Muscle of arm (tissue), 12 donors: Measurements from ENCODE around the gene SRSF5. TPM values are rescaled to one million over a fixed set of nuclear protein-coding genes. Genes with fewer than 3 reads are reported as not detected.

ENCODE experiments used
- DNase-seq: peaks from one replicate; pipeline ENCODE4 v3.0.0-alpha.2; 2013
- polyA plus RNA-seq, 12 donors: library from polyadenylated mRNA; unstranded; fragments of 120-200 nt; gene quantifications; one replicate each; pipeline ENCODE4 v1.2.1, GENCODE V29; 2013; ENCODE audit not compliant: insufficient read length in 12 of 12

SRSF5 gene
- polyA plus RNA-seq, 12 donors = 199 to 641 (median 287) TPM

- DNase-seq = no peak
Observed at GRCh38 chr14:69763761-69764510, 3.0 kb upstream of the SRSF5 start.

DNA sequence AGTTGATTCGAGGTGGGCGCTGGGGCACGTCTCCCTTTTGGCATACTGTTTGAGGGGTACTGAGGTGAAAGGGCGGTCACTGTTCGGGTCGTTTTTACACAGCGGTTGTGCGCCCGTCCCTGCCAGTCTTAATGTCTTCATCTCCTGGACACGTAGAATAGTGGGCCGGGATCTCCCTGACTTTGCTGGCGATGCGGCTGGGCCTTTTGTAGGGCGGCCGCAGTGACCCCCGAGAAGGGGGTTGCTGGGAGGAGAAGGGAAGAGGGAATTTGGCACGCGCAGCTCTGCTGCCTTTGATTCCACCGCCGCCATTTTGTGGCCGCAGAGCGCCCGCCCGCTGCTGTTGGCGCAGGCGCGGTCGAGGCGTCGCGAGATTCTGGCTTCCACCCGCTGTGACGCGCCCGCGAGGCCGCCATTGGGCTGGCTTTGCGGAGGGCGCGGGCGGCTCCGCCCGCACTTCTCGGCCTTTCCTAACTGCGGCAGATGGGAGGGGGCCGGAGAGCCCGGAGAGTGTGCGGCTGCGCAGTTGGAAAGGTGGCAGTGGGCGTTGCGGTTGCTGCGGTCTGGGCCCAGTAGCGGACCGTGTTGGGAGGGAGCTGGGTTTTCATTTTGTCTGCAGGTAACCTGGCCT, 542 bp downstream of the SRSF5 start:
- DNase-seq = peak; percentile 94

- no peak for DNase-seq
Observed at GRCh38 chr14:69768873-69769272, 1.9 kb downstream of the SRSF5 start.

DNA sequence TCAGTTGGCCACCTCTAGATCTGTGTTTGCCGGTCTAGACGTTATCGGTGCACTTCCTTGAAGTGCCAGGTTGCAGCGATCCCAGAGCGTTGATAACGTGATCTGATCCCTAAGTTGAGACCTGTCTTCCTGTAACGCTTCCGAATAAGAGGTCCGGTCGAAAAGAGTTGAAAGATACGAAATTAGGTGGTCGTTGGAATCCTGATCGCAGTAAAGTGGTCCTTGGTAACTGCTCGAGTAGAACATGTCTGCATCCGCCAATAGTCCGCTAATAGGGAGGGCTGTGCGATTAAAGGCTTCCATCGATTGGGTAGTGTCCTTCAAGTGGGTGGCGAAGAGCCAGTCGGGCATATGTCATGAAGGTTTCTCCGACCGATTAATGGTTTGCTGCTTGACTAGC, 2.7 kb downstream of the SRSF5 start:
- DNase-seq = no peak

DNA sequence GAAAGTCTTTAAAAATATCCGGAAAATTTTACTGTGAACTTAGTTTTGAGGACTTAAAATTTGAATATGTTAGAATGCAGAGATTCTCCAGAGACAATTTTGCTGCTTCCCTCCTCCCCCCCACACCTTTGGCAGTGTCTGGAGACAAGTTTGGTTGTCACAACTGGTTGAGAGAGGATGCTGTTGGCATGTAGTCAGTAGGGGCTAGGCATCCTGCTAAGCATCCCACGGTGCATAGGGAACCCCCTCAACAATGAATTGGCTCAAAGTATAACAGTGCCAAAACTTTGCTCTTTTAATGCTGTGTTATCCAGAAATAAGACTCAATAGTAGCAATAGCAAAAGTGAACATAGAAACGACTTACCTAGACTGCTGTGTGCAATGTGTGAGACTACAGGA, 3.6 kb downstream of the SRSF5 start:
- no peak for DNase-seq

DNA sequence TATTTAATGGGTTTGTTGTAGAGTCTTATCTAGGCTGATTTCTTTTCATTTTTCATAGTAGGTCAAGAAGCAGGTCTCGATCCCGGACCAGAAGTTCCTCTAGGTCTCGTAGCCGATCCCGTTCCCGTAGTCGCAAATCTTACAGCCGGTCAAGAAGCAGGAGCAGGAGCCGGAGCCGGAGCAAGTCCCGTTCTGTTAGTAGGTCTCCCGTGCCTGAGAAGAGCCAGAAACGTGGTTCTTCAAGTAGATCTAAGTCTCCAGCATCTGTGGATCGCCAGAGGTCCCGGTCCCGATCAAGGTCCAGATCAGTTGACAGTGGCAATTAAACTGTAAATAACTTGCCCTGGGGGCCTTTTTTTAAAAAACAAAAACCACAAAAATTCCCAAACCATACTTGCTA, 4.2 kb downstream of the SRSF5 start:
- DNase-seq = no peak

GRCh38 chr14:69772082-69773017, 5.4 kb downstream of the SRSF5 start:
- DNase-seq = no peak

DNA sequence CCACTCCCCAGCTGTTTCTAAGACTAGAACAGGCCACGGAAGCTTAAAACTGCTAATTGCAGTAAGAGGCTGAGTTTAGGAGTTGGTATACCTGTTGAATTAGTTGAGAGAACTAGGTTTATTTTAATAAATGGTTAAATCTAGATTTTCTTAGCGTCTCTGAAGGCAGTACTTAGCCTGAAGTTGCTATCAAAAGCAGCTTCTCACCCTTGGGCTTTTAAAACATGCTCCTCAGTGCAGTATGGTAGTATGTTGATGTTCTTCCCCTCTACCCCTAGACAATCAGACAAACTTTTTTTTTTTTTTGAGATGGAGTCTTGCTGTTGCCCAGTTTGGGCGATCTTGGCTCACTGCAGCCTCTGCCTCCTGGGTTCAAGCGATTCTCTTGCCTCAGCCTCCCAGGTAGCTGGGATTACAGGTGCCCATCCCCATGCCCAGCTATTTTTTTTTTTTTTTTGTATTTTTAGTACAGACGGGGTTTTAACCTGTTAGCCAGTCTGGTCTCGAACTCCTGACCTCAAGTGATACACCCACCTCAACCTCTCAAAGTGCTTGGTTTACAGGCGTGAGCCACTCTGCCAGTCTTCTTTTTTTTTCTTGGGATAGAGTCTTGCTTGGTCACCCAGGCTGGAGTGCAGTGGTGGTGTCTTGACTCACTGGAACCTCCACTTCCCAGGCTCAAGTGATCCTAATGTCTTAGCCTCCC, 6.8 kb downstream of the SRSF5 start:
- DNase-seq = no peak

DNA sequence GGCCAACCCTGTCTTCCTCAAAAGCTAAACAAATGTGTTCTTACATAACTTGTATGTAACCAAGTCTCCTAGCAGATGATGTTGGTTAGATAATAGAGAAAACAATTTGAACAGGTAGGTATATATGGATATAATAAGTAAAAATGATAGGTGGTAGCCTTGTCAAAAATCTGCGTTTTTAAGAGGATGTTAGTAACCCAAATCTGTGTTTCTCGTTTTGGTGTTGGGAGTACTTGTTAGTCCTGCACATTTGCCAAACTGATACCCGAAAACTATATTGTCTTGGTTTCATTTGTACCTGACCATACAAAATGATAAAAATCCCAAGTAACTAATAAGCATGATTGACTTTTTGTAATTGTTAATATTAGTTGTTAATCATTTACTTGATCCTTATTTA, 8.1 kb downstream of the SRSF5 start:
- DNase-seq = no peak

GRCh38 chr14:69776875-69777453, 10.0 kb downstream of the SRSF5 start:
- DNase-seq = no peak

DNA sequence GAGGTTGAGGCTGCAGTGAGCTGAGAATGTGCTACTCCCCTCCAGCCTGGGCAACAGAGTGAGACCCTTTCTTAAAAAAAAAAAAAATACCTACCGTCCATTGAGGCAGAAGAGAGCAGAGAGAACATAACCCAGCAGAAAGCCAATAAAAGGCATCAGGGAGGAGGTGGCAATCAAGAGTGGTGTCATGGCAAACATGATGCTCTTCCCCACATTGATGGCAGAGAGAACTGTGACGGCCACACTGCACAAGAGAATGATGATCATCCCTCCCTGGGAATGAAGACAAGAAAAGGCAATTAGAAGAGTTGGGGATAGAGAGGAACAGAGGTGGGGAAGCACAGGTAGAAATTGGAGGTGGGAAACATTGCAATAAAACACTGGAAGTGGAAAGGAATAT, 12.1 kb downstream of the SRSF5 start:
- no peak for DNase-seq

GRCh38 chr14:69780092-69780491, 13.2 kb downstream of the SRSF5 start:
- DNase-seq = no peak

DNA sequence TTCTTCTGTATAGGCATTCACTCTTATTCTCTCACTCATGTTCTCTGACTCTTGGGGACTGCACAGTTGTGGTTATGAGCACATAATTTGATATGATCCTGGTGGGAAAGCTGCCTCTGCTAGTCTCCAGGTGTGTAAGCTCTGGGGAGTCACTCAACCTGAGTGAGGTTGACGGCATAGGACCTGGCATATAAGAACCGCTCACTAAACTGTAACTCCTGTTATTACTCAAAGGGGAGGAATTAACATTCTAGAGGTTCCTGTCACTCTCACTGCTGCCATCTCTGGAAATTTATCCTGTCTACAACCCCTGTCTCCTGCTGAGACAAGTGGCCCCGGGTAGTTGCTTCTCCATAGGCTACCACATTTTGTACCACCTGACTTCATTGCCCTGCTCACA, 14.0 kb downstream of the SRSF5 start:
- no peak for DNase-seq

GRCh38 chr14:69784942-69785341, 18.0 kb downstream of the SRSF5 start:
- DNase-seq = no peak

- no peak for DNase-seq
Observed at GRCh38 chr14:69786603-69787002, 19.7 kb downstream of the SRSF5 start.

GRCh38 chr14:69789118-69789640, 22.2 kb downstream of the SRSF5 start:
- DNase-seq = no peak

- no peak for DNase-seq
Observed at GRCh38 chr14:69792887-69793421, 26.0 kb downstream of the SRSF5 start.

GRCh38 chr14:69794791-69795190, 27.8 kb downstream of the SRSF5 start:
- DNase-seq = no peak

- no peak for DNase-seq
Observed at GRCh38 chr14:69795691-69796090, 28.7 kb downstream of the SRSF5 start.

- no peak for DNase-seq
Observed at GRCh38 chr14:69796797-69797500, 30.0 kb downstream of the SRSF5 start, which contains the start of gene SLC10A1. Gene SLC10A1 (minus strand): TSS chr14:69797241. CDS start chr14:69797155, 86 bp downstream.
